Measurements from ENCODE around the gene TMCC2.

The TMCC2 gene

DNA sequence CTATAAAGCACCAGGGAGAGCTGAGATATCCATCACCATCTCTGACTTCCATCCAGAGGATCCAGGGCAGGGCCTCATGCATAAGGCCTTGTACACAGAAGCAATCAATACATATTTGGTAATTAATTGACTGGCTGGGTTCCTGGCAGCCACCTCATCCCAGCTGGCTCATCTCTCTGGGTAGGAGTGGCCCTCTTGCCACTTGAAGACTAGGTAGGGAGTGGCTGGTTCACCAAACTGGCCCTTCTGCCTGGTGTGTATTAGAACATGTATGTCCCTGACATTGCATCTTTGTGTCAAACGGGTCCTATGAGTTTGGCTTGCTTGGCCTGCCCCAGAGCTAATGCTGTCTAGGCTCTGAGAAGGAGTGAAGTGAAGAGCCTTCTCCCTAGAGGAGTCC, 82.0 kb downstream of the TMCC2 start:
- no peak for DNase-seq

DNA sequence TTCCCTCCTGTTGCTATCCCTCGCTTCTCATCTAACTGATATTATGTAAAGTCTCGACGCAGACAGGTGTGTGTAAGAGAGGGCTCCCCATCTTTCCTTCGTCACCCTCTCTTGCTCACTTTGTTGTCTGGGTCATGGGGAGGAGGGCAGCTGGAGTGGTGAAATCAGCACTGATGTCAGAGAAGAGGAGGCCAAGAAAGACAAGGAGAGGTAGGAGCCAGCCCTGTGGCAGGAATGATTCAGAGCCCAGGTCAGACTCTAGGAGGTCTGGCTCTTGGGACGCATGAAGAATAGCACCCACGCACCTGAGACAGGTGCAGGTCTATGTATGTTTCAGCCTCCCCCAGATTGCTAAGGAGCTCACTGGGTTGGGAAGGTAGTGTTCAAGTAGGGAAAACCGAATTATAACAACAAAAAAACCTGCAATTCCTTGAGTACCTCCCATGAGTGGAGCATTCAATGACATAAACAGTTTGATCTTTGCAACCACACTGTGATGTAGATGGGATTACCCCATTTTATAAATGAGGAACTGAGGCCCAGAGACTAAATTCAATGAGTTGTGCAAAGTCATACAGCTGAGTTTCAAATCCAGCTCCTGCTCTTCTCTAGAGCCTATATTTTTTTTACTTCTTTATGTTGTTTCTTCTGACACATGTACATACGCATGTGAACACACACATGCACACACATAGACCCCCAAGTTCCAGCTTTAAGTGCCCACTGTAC, 83.4 kb downstream of the TMCC2 start:
- no peak for DNase-seq

DNA sequence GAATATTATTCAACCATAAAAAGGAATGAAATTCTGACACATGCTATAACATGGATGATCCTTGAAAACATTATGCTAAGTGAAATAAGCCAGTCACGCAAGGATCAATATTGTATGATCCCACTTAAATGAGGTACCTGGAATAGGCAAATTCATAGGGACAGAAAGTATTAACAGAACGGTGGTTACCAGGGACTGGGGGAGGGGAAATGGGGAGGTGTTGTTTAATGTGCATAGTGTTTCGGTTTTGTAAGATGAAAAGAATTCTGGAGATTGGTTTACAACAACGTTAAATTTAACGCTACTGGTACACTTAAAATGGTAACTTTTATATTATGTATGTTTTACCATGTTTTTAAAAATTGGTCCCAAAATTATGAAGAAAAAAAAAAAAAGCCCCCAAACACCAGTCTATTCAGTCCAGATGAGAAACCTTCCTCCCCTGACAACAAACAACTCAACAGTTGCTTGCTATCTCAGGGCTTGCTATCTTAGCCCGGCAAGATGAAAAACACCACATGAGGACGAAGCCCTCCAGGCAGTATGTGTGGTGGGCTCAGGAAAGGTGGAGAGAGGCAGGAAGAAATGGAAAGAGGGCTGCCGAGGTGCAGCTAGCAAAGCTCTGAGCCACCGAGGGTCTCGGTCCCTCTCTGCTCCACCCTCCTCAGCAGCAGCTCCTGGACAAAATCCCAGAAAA, 85.3 kb downstream of the TMCC2 start:
- DNase-seq: no peak

DNA sequence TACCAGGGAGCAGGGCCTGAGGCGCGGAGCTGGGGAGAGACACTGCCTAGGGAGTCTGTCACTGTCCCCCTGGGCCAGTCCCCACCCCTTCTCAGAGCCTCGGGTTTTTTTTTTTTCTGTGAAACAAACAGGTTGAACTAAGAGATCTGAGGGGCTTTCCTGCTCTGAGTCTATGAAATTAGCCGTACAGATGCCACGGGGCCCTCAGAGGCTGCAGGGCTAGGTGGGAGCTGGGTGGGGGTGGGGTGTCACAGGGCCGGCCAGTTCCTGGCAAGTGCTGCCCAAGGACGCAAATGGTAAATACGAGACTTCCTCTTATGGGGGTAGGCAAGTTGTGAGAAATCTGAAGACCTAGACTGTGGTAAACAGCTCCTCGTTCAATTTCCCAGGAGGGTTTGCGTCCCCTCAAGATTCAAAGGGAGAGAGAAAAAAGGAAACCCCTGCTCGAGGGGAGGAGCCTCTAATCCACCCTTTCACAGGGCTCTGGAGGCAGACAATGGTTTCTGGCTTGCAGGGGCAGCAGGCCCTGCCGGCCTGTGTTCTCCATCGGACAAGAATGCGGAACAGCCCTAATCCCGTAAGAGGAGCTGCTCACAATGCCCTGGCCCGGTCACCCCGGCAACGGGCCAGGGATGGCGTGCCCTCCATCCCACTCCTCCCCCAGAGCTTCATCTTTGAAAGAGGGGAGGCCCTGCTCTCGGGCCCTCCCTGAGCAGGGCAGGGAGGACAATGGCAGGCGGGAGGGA, 86.0 kb downstream of the TMCC2 start:
- no peak for DNase-seq

DNA sequence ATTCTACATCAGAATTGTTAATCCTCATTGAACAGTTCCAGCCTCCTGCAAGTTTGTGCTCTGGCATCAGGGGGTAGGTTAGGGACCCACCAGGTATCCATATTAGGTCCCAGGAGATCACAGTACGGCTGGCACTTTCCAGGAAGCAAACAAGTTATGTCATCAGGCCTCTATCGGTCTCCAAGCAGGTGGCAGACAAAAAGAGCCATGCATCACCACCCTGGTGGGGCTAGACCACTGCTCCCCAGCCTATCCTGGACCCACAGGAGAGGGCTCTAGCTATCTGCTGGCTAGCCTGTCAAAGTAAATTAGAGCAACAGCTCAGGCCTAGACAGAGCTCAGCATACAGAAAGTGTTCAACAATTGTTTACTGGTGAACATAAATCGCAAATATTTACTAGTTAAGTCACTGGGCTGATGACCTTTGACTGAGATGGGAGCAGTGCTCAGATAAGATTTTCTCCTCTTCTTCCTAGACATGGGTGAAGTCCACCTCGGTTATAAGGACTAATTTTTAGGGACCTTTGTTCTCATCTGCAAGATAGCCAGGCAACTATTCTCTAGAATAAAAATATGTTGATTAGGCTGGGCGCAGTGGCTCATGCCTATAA, 87.4 kb downstream of the TMCC2 start:
- DNase-seq: no peak

DNA sequence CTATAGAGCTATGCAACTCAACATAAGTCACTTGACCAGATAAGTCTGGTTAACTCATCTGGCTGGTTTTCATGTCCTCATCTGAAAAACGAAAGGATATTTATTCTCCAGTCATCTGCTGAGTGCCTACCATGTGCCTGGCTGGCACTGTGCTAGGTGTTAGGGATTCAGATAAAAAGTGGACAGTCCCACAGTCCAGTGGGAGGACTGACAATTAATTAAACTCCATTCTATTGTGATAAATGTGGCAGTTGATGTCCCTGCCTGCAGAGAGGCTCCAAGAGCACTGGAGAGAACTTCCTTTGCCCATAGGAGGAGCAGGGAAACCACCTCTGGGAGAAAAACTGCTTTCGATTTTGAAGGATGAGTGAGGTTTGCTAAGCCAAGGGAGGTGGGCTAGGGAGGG, 88.4 kb downstream of the TMCC2 start:
- no peak for DNase-seq

DNA sequence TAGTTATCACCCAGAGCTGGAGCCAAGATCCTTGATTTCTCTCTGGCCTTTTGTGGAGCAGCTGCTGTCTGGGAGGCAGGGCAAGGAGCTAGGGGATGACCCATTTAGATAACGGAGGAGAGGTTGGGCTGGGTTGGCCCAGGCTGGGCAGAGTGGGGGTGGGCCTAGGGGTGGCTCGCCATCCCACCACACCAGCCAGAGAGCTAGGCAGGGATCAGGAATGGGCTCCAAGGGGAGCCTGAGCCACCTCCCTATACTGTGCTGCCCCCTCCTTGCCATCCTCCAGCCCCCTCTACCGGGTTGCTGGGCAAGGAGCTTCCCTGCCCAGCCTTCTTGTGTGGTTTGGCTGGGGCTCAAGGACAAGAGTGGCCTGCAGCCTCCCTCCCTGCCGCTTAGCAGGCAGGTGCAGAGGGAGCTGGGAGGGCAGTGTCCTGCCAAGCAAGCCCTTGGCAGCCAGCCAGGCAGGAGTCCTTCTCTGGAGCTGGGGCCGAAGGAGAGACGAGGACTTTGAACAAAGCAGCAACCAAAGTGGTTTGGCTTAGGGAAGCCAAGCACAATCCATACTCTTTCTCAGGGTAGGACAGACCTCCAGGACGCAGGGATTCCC, 89.7 kb downstream of the TMCC2 start:
- DNase-seq: no peak

DNA sequence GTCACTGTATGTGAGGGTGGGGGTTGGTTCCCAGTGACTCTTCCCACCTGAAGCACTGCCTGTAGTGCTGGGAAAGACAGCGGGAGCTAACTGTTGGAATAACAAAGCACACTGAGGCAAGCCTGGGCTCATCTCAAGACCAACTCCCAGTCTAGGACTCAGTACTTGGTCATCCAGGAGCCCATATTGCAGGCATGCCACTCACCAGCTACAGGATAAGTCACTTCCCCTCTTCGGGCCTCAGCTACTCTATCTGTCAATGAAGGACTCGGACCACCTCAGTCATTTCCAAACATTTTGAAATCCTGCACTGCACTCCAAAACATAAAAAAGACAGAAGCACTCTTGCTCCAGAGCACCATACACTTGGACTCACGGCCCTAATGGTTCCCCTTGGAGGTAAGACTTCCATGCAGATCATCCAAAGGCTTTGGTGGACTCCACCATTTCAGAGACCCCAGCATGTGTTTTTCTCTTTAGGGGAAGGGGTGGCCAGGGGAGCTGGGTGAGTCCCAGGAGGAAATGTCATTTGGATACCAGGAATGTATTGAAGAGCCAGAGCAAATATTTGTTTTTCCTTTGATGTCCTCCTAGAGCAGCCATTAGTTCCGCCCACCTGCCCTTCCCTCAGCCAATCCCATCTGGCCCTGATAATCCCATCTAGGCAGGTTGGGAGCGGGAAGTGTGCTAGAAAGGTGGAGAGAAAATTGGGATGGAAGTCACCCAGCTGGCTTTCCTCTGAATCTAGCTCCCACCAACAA, 90.7 kb downstream of the TMCC2 start:
- no peak for DNase-seq

DNA sequence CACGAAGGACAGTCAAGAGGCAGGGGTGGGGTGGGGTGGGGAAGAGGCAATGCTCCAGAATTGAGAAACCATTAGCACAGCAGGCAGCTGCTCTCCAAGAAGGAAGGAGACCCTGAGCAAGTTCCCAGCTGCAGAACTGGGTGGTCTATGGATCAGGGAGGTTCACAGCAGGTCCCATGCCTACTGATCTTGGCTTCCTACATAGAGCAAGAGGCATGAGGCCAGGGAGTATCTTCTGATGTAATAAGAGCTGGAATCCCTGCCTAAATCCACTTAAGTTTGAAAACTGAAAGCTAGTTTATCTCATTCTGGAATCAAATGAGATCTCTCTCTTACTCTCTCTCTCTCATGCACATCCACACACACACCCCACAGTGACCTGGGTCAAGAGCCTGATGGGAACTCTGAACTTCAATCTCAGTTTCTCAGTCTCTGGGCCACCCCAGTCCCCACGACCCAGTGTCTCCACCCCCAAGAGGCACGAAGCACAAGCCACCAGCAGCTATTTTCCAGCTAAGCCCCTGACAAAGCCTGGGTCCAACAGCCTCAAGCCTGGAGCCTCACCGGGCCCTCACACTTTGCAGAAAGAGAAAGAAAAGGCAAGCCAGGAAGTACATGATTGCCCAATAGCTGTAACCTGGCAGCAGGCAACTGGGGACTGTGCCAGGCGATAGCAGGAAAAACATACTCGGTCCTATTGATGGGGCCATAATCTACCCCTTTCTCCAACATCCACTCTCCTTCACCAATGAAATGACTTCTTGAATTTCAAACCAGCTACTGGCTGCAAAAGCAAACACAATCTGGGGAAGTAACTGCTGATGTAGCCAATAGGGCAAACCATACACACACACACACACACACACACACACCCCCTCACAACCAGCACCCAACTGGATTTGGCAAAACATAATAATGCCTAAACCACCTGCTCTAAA, 91.6 kb downstream of the TMCC2 start:
- DNase-seq: peak; percentile 33

DNA sequence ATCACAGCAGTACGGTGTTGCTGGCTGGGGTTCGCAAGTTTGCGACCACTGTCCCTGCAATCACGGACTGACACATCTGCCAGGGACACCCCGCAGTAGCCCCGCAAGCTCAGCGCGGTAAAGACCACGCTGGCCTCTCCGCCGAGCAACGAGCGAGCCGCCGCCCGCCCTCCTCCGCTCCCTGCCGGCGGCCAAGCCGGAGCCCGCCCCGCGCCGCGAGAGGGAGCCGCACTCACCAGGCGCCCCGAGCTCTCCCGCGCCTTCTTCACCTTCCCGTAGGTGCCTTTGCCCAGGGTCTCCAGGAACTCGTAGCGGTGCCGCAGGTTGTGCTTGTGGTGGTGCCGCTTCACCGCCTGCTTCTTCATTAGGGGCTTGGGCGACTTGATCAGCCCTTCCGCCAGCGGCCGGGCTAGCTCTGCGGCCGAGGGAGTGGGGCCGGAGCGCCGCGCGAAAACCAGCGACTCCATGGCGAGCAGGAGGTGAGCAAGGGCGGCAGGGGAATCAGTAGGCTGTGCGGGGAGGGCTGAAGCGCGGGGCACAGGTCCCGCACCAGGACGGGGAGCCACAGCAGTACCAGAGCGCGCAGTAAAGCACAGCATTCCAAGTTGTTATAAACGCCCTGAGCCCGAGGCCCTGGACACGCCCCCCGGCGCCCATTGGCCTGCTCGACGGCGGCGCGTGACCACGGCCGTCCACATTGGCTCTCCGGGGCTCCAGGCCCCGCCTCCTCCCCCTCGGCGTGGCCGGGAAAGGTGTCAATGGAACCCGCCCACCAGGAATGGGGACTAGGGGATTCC, 93.6 kb downstream of the TMCC2 start, which contains the start of gene NUAK2:
NUAK2 (minus strand) TSS at position 584 of the 797 bp plus-strand sequence; CDS start at position 467, 117 bp downstream.
- DNase-seq: peak; percentile 73

DNA sequence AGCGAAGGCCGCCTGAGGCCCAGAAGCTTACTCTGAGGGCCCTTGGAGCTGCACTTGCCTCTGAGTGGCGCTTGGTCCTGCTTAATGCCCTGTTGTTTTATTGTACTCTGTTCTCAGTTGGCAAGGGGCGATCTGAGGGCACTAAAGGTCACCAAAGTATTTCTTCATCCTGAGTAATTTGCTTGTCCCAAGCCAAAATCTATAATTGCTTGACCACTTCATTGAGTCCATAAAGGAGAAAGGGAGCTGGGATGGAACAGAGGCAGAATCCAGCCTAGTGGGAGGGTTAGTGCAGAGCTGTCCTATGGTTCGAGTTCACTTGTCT, 94.2 kb downstream of the TMCC2 start:
- DNase-seq: no peak

All from activated CD4-positive, alpha-beta T cell treated with anti-CD3 and anti-CD28 coated beads, Interleukin-10, Interleukin-2, amounts not matched to agents 100 ng/mL and 50 ng/mL, durations not matched to agents 16 hours and 8 hours (primary cell).